Stimulated activated CD8-positive, alpha-beta memory T cell treated with anti-CD3 and anti-CD28 coated beads, Interleukin-4, amount 100 ng/mL, for 4 hours (primary cell): Measurements from ENCODE around the gene GBP3.
"Not testable (repeated sequence)": the region's sequence is repeated elsewhere in the genome, so short reads cannot be mapped to it uniquely, and the experiment has no call there.

Experiments used
- DNase-seq, 2 donors: peaks; one replicate each; pipeline ENCODE4 v3.0.0-alpha.2; 2020; ENCODE audit warnings: low read depth in 2 of 2, low spot score in 1 of 2

Gene GBP3

DNA sequence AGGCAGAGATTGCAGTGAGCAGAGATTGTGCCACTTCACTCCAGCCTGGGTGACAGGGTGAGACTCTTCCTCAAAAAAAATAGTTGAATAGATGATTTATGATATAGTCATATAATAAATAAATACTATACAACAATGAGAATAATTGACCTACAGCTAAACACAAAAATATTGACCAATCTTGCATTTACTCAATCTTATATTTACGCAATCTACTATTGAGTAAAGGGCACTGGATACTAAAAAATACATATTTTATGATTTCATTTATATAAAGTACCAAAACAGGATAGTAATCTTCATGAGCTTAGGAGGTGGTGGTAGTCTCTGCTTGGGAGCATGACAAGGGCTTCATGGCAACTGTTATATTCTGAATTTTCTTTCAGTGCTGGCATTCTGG lies 19.1 kb upstream of the GBP3 start:
- DNase-seq = no peak

DNA sequence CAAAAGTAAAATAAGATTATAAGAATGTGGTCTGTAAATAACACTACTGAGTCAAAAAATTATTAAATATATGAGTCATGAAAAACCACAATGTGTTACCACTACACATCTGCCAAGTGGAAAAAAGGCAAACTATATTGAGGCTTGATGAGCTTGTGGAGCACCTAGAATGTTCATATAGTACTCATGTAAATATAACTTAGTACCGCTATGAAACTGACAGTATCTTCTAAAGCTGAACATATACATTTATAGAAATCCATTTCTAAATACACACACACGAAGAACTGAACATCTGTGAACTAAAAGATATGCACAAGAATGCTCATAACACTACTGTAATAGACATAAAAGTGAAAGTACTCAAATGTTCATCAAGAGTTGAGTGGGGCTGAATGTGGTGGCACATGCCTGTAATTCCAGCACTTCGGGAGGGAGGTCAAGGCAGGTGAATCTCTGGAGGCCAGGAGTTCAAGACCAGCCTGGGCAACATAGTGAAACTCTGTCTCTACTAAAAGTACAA lies 18.5 kb upstream of the GBP3 start:
- DNase-seq = no peak

DNA sequence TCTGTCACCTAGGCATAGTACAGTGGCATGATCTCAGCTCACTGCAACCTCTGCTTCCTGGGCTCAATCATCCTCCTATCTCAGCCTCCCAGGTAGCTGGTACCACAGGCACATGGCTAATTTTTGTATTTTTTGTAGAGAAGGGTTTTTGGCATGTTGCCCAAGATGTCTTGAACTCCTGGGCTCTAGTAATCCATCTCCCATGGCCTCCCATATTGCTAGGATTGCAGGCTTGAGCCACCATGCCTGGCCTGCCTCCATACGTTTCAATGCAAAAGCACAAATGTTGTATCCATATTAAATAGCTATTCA lies 17.6 kb upstream of the GBP3 start:
- no peak for DNase-seq

DNA sequence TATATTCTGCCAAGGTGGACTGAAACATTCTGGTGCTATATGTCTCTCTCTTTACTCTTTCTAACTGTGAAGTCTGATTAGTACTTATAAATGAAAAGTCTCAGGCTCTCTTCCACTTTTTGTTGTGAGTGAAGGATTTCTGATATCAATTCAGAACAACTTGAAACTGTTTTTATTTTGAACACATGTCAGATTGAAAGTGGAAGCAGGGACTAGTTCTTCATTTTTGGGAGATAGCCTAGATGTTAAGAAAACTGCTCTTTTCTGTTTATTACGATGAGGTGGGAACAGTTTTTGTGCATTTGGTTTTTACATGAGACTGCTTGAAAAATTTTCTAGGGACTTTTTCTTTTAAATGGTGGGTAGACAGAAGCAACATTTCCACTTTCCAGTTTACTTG lies 14.5 kb upstream of the GBP3 start:
- no peak for DNase-seq

DNA sequence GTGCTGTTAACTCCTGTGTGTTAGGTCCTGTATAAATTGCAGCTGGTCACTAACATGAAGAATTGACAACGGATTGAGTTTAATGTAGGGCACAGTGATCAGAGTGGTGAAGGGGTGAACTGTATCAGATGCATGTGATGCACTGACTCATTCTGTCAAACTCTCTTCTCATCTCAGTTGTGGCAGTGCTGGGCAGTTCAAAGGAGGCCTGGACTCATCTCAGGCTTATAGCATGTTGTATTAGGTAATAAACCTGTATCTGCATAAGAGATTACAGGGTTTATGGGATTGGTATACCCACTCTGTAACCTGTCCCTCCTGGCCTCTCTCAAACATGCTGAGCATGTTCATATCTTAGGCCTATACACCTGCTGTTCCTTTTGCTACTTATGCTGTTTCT lies 12.4 kb upstream of the GBP3 start:
- no peak for DNase-seq

DNA sequence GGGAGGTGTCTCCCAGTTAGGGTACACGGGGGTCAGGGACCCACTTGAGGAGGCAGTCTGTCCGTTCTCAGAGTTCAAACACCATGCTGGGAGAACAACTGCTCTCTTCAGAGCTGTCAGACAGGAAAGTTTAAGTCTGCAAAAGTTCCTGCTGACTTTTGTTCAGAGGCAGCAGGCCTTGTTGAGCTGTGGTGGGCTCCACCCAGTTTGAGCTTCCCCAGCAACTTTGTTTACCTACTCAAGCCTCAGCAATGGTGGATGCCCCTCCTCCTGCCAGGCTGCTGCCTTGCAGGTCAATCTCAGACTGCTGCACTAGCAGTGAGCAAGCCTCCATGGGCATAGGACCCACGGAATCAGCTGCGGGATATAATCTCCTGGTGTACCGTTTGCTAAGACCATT lies 11.3 kb upstream of the GBP3 start:
- DNase-seq = not testable (repeated sequence)

DNA sequence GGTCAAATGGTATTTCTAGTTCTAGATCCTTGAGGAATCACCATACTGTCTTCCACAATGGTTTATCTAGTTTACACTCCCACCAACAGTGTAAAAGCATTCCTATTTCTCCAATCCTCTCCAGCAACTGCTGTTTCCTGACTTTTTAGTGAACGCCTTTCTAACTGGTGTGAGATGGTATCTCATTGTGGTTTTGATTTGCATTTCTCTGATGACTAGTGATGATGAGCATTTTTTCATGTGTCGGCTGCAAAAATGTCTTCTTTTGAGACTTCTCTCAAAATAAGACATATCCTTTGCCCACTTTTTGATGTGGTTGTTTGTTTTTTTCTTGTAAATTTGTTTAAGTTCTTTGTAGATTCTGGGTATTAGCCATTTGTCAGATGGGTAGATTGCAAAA lies 6.4 kb upstream of the GBP3 start:
- DNase-seq = not testable (repeated sequence)

DNA sequence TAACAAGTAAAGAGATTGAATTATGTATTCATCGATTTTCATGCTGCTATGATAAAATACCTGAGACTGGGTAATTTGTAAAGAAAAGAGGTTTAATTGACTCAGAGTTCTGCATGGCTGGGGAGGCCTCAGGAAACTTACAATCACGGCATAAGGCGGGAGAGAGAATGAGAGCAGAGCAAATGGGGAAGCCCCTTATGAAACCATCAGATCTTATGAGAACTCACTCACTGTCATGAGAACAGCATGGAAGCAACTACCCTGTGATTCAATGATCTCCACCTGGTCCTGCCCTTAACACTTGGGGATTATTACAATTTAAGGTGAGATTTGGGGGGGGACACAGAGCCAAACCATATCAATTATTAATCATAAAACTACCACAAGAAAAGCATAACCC lies 3.3 kb upstream of the GBP3 start:
- DNase-seq = no peak

DNA sequence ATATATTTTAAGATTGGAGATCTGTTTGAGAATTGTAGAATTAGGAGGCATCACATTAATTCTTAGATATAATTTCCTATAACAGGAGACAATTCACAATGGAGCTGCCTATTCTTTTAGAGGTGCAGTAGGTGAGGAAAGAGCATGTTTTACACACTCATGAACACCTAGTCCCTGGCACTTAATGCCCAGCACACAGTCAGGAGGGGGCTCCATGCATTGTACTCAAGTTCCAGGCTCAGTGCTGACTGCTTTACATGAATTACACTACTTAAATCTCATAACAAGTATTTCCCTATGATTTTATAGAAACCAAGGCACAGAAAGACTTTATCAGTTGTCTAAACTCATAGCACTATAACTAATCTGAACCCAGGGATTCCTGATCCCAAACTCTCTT lies 360 bp upstream of the GBP3 start:
- DNase-seq = no peak

DNA sequence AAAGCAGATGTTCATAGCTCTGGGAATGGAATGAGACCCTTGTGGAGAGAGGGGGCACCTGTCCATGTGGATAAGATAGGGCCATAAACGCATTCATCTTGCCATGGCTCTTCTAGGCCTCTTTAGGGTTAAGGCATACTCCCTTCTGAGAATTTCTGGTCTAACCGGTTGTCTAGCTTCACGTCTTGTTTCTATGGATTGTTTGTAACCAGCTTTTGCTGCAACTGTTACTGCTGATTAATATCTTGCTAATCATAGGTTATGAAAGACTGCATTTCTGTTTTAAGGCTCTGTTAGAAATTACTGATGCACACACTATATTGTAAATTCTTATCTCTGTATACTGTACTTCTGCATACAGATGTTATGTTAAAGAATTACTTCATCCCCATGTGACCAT lies 4.3 kb downstream of the GBP3 start:
- not testable (repeated sequence) for DNase-seq

DNA sequence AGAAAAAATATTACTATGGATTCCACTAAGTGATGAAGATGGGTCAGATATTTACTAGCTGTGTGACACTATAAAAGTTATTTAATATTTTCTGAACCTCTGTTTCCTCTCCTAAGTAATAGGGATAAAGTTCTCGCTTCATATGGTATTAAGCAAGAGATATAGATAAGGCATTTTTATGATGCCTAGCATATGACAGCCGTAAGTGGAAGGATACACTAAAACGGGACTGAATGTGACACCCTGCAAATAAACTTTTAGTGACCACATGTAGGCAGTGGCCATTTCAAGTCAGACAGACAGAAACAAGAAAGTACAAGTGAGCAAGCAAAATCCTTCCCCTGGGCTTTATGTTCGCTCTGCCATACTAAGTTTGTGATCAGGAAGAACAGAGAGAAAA lies 14.2 kb downstream of the GBP3 start:
- no peak for DNase-seq

DNA sequence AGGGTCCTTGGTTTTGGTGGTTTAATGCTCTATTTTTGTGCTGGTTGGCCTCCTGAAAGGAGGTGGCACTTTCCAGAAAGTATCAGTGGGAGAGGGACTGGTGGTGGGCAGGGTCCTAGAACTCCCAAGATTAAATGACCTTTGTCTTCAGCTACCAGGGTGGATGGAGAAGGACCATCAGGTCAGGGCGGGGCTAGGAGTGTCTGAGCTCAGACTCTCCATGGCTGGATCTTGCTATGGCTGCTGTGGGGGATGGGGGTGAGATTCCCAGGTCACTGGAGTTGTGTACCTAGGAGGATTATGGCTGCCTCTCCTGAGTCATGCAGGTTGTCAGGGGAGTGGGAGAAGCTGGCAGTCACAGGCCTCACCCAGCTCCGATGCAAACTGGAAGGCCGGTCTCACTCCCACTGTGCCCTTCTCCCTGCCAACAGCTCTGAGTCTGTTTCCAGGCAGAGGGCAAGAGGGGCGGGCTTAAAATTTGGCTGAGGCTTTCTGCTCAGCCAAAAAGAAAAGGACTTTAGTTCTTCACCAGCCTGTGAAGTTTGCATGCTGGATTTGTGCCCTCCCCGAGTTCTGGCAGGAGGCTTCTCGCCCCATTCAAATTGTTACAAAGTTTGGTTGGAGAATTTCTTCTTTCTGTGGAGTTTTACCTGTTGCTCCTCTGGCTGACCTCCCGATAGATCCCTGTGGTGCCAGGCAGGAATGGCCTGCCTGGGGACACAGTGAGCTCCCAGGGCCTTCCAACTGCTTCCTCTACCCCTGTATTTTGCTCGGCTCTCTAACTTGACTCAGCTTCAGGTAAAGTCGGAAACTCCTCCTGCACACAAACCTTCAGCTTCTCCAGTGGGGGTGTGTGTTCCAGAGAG lies 17.1 kb downstream of the GBP3 start:
- no peak for DNase-seq

DNA sequence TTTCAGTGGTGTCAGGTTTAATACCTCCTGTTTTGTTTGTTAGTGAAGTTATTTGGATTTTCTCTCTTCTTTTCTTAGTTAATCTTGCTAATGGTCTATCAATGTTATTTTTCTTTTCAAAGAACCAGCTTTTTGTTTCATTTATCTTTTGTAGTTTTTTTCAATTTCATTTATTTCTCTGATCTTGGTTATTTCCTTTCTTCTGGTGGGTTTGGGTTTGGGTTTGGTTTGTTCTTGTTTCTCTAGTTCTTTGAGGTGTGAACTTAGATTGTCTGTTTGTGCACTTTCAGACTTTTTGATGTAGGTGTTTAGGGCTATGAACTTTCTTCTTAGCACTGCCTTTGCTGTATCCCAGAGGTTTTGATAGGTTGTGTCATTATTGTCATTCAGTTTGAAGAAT lies 20.5 kb downstream of the GBP3 start:
- DNase-seq = not testable (repeated sequence)

DNA sequence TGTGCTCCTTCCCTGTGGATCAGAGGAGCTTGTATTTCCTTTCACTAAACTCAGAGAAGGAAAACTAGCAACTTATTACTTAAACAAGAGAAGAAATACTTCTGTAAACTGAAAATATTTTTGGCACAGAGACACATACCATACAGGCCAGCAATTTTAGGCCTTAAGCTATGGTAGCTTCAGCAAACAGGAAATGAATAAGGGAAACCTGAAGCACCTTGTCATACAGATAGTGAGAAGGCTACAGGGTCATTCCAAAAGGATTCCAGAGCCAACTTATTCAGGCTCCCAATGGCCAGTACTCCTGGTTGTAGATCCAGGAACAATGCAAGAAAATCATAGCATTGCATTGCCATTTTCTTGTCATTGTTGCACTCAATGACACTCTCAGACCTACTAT lies 21.2 kb downstream of the GBP3 start:
- no peak for DNase-seq

DNA sequence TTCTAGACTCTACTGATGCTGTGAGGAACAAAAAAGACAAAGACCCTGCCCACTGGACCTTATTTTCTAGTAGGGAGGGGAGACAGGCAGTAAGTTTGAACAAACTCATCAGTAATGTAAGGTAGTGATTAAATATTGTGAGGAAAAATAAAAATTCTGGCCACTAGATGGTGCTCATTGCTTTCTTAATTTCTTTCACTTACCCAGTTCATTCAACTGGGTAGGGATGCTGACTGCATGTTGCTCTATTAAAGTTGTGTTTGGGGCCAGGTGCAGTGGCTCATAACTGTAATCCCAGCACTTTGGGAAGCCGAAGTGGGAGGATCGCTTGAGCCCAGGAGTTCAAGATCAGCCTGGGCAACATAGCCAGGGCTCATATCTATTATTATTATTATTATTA lies 23.9 kb downstream of the GBP3 start:
- no peak for DNase-seq

DNA sequence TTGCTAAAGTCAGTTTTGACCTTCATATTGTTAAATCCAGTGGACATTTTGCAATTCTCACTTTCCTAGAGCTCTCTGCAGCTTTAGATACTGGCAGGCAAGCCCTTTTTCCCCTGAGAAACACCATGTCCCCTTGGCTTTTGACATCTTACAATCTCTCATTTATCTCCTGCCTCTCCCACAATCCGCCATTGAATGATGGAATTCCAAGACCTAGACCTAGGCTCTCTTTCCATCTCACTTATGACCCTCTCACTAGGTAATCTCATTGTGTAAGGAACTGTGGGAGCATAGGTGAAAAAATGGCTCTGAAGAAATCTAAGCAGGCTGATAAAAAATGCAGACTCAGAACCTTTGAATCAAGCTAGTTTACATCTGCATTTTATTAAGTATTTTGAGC lies 32.2 kb downstream of the GBP3 start:
- DNase-seq = no peak

DNA sequence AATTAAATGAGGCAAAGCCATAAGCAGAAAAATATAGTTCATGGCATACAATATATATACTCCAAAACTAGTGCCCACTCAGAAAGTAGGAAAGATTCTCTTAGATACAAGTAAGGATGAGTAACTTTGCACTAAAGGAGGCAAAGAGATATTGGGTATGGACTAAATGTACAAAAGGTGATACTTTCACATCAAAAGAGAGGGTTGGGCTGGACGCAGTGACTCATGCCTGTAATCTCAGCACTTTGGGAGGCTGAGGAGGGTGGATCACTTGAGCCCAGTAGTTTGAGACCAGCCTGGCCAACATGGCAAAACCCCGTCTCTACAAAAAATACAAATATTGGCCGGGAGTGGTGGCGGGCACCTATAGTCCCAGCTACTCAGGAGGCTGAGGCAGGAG lies 37.0 kb downstream of the GBP3 start:
- DNase-seq = no peak

DNA sequence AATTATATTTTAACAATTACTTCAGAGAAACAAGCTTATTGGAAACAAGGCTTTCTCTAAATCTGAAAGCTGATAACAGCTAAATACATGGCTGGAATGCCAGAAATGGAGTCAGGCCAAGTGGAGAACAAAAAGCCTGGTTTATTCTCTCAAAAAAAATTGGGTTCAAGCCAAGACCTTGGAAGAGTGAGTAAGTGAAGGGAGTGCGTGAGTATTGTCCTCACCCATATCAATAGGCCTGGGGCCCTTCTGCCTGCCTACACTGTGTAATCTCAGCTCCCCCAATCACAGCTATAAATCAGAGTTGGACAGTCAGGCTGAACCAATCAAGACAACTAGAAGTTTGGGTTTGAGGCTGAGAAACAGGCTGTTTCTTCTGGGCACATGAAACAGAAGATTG lies 37.6 kb downstream of the GBP3 start:
- no peak for DNase-seq

DNA sequence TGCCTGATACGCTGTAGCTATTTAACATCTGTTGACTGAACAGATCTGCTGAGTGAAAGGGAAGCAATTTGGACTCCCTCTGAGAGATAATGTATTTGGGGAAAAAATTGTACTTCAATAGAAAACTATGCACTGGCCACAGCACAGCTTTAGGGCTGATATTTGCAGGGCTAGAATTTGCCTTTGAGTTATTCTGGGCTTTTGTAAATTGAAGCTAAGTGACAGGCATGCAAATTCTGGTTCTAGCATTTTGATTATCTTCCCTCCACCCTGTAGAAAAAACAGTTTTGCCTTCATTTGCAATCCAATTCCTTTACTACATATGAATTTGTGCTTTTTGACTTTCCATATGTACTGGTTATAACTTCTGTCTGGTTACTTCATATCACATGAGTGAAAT lies 38.1 kb downstream of the GBP3 start:
- no peak for DNase-seq

DNA sequence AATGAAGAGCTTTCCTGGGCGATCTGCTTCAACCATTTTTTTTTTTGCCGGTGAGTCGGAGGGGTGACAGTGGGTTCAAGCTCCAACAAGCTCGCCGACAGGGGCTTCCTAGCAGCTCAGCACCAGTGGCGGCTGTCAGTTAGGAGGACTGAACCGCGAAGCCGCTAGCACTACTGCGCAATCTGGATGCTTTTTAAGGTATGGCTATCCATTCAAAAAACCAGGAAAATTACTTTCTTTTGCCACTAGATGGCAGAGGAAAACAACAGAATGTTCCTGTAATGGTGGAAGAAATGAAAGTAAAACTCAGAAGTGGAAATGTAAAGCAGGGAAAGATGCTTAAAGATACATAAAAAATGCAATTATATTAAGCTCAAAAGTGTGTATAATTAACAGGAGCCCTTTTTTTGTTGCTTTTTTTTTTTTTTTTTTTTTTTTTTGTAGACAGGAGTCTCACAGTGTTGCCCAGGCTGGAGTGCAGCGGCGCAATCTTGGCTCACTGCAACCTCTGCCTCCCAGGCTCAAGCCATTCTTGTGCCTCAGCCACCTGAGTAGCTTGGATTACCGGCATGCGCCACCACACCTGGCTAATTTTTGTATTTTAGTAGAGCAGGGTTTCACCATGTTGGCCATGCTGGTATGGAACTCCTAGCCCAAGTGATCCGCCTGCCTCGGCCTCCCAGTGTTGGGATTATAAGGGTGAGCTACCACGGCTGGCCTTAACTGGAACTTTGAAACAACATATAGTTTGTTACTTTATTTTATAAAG lies 38.7 kb downstream of the GBP3 start:
- DNase-seq = no peak

DNA sequence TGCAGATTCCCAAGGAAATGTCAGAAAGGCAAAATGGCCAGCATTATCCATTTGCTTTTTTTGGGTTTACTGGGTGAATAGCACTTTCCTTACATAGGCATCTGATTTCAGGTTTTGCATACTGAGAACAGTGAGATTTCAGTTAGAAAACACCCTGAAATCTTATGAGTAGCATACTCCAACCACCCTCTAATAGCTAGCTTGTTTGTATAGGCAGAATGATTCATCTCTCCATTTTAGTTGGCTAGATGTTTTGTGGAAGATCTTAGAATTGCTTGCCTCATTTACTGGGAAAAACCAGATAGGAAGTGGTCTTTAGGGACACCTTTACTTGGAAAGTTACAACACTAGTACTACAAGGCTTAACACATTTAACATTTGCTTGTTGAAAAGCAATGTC lies 40.6 kb downstream of the GBP3 start:
- DNase-seq = no peak

DNA sequence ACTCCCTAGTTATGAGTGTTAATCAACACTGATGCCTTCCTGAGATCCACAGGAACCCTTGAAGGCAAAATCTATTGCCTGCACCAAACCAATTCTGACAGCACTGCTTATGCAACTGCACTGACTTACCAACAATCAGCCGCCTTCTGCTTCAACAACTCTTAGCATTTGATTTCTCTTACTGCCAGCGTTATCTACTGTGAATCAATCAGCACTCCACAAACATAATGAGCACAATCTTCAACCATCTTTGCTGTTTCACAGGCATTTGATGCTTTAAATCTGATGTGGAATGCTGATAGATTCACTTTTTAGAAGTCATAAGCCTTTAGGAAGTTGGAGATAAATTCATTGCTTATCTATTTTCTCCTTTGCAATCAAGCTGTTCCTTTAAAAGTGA lies 41.2 kb downstream of the GBP3 start:
- not testable (repeated sequence) for DNase-seq

DNA sequence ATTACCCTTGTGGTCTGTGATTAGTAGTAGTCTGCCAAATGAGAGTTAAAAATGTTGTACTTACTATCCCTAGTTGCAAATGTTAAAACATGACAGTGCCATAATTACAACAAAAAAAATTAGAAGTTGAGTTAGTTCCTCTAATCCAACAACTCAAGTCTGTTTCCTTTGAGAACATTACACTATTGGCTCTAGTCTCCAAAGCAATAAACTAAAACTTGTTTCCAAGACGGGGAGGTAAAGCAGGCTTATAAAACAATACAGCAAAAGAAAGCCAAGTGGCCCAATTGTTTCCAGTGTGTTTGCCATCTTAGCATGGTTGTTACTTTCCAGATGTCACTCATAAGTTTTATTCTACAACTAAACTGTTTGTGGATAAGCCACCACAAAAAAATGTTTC lies 41.8 kb downstream of the GBP3 start:
- DNase-seq = no peak
